ENCODE measurements around the gene VAV3.

- TF ChIP-seq CTCF (IDR thresholded peaks at IDR 0.05) (no peak), POLR2A (IDR thresholded peaks at IDR 0.05) (no peak), EP300 (IDR thresholded peaks at IDR 0.05) (no peak)
Measured at GRCh38 chr1:107875689-107876088, 89.3 kb downstream of the VAV3 start.
